Activated T-cell treated with anti-CD3 and anti-CD28 coated beads, Interleukin-2, amount 50 U/mL, for 72 hours (primary cell): ENCODE results near the gene SPTSSA. TPM values are rescaled to one million over a fixed set of nuclear protein-coding genes. Genes with fewer than 3 reads are reported as not detected.

Experiments
- ATAC-seq, 2 donors: fragments of 150-1000 bp; cut with Tn5 transposase; replicated peaks in 1 of 2; 2 replicates each; pipeline ENCODE4 v1.10.0; 2021; ENCODE audit warnings: moderate library complexity in 2 of 2, mild to moderate bottlenecking in 1 of 2
- DNase-seq, 2 donors: peaks; one replicate each; pipeline ENCODE4 v3.0.0; 2021 to 2022; ENCODE audit warnings: mixed read lengths in 1 of 2
- H3K27ac Mint-ChIP-seq: one replicate; pipeline ENCODE4 v1.8.0; 2022; ENCODE audit warnings: mild to moderate bottlenecking, moderate library complexity, mixed read lengths
- H3K27me3 Mint-ChIP-seq: one replicate; pipeline ENCODE4 v1.8.0; 2022; ENCODE audit warnings: low read depth, mixed read lengths
- H3K36me3 Mint-ChIP-seq, 2 donors: one replicate each; pipeline ENCODE4 v1.8.0; 2022; ENCODE audit warnings: mixed read lengths in 2 of 2, mild to moderate bottlenecking in 1 of 2; ENCODE audit not compliant: insufficient read depth in 2 of 2
- H3K4me1 Mint-ChIP-seq: one replicate; pipeline ENCODE4 v1.8.0; 2022; ENCODE audit warnings: low read depth, mixed read lengths
- H3K4me3 Mint-ChIP-seq, 2 donors: one replicate each; pipeline ENCODE4 v1.8.0; 2022; ENCODE audit warnings: mild to moderate bottlenecking in 2 of 2, mixed read lengths in 2 of 2, moderate library complexity in 2 of 2
- H3K9me3 Mint-ChIP-seq, 2 donors: one replicate each; pipeline ENCODE4 v1.8.0; 2022; ENCODE audit warnings: mixed read lengths in 2 of 2
- total RNA-seq, 2 donors: library from RNA; stranded (reverse); gene quantifications; one replicate each; pipeline ENCODE4 v1.2.3, GENCODE V29; 2022

Gene SPTSSA
- total RNA-seq, 2 donors from 2014 or later = 7.3 to 8.1 TPM

DNA sequence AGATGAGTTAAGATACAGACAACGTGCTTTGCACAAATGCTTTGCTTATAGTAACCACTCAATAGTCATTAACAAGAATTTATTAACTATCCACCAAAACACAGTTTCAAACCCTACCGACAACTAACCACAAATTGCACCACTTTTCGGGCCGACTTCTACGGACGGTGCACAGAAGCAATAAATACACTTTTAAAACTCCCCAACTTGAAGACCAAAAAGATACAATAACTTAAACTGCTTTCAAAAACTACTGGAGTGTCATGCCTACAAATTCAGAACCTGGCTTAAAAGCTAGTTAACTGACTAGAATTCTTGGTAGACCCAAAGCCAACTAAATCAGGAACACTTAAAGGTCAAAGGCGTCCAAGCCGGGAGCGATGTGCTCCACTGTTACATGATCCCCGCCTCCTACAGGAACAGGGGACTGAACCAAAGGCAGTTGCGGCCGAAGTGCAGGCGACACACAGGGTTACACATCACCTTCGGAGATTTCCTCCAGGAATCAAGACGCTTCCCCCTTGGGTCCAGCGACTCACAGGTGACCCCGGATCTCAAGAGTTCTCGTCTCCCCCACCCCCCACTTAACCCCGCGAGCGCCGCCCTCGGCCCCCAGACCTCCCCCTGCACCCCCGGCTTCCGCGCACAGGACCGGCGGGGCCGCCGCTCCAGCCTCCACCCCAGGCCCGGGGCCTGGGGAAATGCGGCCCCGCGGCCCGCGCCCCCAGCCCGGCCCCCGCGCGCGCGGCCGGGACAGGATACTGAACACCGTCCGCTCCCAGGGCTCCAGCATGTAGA lies 507 bp downstream of the SPTSSA start:
- Mint-ChIP-seq H3K4me3 (peak overlapping the region; percentile 85 to 94), H3K27ac (peak overlapping the region; percentile 81), H3K9me3 (no peaks in the 10 kb centered on the region), H3K36me3 (no peaks in the 10 kb centered on the region), H3K4me1 (peaks cover 16% of the 10 kb centered on the region), H3K27me3 (no peaks in the 10 kb centered on the region)
- ATAC-seq (peak; percentile 3 to 8), DNase-seq (peak in 1 of 2 donors; percentile 32)

DNA sequence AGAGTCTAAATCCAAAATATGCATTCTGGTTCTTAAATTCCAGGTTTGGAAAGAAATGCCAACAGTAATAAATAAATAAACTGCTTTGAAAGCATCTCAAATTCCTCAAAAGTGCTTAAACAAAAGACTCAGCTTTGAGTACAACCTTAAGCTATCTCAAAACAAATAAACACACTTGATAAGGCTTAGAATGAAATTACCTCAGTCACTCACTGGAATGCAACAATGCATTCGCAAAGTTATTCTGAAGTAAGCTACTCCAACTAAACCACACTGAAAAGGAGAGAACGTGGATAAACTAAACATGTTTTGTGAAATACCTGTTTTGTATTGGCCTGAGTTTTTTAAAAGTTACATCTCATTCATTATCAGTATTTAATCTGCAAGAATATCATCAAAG lies 1.2 kb downstream of the SPTSSA start:
- peak overlapping the region; percentile 81 for H3K27ac Mint-ChIP-seq
- H3K27me3 Mint-ChIP-seq = no peaks in the 10 kb centered on the region
- H3K4me3 Mint-ChIP-seq = peak overlapping the region; percentile 85 to 94
- H3K9me3 Mint-ChIP-seq = no peaks in the 10 kb centered on the region
- H3K4me1 Mint-ChIP-seq = peaks cover 16% of the 10 kb centered on the region
- no peaks in the 10 kb centered on the region for H3K36me3 Mint-ChIP-seq
- DNase-seq (no peak), ATAC-seq (no peak)

DNA sequence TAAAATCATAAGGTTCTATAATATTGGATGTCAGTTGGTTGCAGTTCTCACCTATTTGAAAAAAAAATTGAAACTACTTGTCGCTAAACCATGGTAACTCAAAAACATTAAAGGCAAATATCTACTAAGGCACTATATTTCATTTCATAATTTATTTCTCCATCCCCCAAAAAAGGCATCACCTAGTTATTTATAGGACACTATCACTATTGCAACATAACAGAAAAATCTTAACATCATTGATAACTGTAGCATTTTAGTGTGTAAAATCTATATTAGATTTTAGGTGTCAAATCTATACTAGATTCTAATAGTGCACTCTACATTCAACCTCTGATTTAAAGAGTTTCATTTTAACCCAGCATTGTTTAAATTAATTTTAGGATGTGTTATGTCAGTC lies 1.7 kb downstream of the SPTSSA start:
- peaks cover 16% of the 10 kb centered on the region for H3K4me1 Mint-ChIP-seq
- no peaks in the 10 kb centered on the region for H3K27me3 Mint-ChIP-seq
- ATAC-seq = no peak
- H3K36me3 Mint-ChIP-seq = no peaks in the 10 kb centered on the region
- DNase-seq = no peak
- no peak overlapping the region for H3K27ac Mint-ChIP-seq
- H3K9me3 Mint-ChIP-seq = no peaks in the 10 kb centered on the region
- H3K4me3 Mint-ChIP-seq = peak overlapping the region; percentile 85 to 94

DNA sequence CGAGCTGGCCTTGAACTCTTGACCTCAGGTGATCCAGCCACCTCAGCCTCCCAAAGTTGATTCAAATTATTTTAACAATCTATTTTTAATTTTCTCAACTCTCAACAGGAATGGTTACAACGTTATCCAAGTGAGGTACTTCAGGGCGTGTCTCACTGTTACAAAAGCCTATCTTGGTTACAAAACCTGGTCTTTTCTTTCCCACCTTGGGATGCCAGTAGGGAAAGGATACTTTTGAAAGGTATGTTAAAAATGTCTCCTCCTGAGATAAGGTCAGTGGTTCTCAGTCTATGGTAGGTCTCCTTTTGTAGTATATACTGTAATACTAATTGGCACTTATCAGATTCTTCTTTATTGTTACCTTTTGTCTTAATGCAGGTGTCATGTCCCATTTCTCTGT lies 4.9 kb downstream of the SPTSSA start:
- H3K27me3 Mint-ChIP-seq = no peaks in the 10 kb centered on the region
- H3K36me3 Mint-ChIP-seq = no peaks in the 10 kb centered on the region
- ATAC-seq (no peak), DNase-seq (no peak)
- no peak overlapping the region for H3K27ac Mint-ChIP-seq
- H3K4me3 Mint-ChIP-seq = no peak overlapping the region
- H3K9me3 Mint-ChIP-seq = no peaks in the 10 kb centered on the region
- peaks cover 16% of the 10 kb centered on the region for H3K4me1 Mint-ChIP-seq

DNA sequence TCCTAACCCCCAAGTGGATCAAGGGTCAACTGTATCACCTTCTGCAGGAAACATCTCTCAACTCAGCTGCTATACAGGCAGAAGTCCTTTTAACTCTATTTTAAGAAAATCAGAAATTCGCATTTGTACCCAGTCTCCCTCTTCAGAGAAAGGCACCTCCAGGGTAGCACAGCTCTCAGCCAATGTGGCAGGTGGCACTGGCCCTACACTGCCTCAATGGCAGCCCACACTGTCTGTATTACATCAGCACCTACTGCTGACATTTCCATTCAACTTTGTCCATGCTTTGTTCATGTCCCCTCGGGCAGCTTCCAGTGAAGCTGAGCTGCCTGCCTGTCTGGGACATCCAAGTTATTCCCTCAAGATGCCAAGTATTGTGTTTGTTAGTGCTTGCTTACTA lies 8.8 kb downstream of the SPTSSA start:
- no peak for ATAC-seq
- H3K36me3 Mint-ChIP-seq = peaks cover 0 to 2% of the 10 kb centered on the region in 2 donors

DNA sequence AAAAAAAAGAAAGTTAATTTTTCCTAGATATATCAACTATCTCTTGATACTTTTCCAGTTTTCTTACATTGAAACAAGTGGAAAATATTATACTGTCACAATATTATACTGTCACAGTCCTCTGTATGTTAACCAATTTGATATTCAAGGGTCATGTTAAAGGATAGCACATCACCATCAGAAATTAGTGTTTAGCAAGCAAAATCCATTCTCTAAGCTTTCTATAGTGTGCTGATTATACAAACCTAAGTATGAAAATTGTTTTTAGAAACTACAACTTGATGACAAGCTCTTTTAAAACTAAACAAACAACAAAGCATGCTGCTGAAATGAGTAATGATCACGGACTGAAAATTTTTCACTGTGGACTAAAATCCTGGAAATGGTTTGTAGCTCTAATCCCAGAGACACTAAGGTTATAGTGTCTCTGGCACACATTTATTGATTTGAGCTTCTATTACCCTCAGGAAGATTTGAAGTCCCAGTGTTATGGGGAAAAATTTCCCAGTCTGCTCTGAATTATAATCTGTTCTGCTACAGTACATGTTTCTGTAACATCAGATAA lies 9.7 kb downstream of the SPTSSA start:
- H3K27ac Mint-ChIP-seq = no peak overlapping the region

More for the DNA sequence above, 8.8 kb downstream of the SPTSSA start:
- H3K9me3 Mint-ChIP-seq = no peaks in the 10 kb centered on the region
- no peak overlapping the region for H3K4me3 Mint-ChIP-seq
- no peaks in the 10 kb centered on the region for H3K27me3 Mint-ChIP-seq
- DNase-seq = no peak
- H3K4me1 Mint-ChIP-seq = no peaks in the 10 kb centered on the region
- H3K27ac Mint-ChIP-seq = no peak overlapping the region

DNA sequence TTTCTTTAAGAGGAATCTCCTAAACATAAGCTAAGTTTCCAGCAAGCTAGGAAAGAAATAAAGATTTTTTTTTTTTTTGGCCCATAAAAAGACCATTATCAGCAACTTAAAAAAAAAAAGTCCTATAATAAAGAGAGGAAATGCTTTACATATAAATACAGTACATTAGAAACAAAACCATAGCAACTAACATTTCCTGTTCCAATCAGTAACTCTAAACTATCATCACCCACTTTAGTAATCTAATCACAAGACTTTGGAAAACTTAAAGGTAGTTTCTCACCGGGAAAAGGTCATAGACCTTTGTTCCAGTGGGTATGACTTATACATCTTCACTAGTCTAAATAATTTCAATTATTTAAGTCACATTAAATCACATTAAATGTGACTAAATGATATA lies 11.1 kb downstream of the SPTSSA start:
- Mint-ChIP-seq H3K4me1 (no peaks in the 10 kb centered on the region), H3K4me3 (no peak overlapping the region), H3K36me3 (peaks cover 0 to 2% of the 10 kb centered on the region in 2 donors), H3K27me3 (no peaks in the 10 kb centered on the region), H3K9me3 (no peaks in the 10 kb centered on the region), H3K27ac (no peak overlapping the region)
- no peak for DNase-seq
- no peak for ATAC-seq

More for the DNA sequence above, 9.7 kb downstream of the SPTSSA start:
- Mint-ChIP-seq H3K9me3 (no peaks in the 10 kb centered on the region), H3K27me3 (no peaks in the 10 kb centered on the region), H3K4me1 (no peaks in the 10 kb centered on the region), H3K36me3 (peaks cover 0 to 2% of the 10 kb centered on the region in 2 donors), H3K4me3 (no peak overlapping the region)
- DNase-seq = no peak
- ATAC-seq = no peak

DNA sequence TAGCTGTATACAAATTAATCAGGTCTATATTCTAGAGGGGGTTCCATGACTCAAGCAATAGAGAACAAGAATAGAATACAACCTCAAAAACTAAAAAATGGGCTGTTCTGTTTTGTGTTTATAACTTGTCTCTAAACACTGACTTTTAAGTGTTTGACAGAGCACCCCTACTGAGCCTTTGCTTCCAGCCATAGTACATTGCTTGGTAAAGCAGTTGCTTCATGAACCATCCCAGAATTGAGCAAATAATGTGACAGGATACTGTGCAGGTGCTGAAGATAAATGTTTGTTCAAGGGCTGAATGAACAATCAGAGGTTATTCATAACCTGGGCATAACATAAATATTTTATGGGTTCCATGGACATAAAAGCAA lies 11.5 kb downstream of the SPTSSA start:
- Mint-ChIP-seq H3K9me3 (no peaks in the 10 kb centered on the region), H3K4me1 (no peaks in the 10 kb centered on the region), H3K27me3 (no peaks in the 10 kb centered on the region), H3K4me3 (no peak overlapping the region), H3K27ac (no peak overlapping the region), H3K36me3 (peaks cover 0 to 2% of the 10 kb centered on the region in 2 donors)
- DNase-seq (no peak), ATAC-seq (no peak)

DNA sequence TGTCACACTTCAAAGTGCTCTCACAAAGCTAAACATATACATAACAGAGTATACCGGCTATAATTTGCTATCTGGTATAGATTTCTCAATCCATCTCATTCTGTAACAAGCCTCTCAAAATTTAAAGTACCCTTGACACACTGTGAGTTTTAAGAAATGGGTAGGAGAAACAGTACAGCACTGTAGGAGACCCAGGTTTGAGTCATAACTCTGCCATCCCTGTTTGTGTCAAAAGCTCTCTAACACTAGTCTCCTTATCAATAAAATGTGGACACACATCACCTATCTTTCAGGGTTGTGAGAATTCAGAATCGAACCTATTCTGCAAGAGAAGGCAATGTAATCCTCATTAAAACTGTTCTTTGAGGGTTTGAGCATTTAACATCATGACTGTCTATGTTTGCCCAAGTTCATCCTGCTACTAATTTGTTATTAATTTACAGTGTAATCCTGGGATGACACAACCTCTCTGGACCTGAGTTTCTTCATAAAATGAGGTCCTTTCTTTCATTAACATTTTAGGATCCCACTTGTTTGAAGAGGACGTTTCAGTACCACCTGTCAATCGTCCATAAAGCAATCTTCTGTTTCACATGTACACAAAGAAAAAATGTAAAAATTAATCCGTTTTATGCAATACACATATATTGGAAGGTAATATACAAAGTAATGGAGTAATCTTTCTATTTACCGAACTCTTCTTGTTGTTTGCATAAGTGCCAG lies 12.1 kb downstream of the SPTSSA start:
- no peak for DNase-seq
- Mint-ChIP-seq H3K4me1 (no peaks in the 10 kb centered on the region), H3K9me3 (no peaks in the 10 kb centered on the region), H3K27me3 (no peaks in the 10 kb centered on the region), H3K4me3 (no peak overlapping the region), H3K27ac (no peak overlapping the region), H3K36me3 (peaks cover 0 to 2% of the 10 kb centered on the region in 2 donors)
- no peak for ATAC-seq

DNA sequence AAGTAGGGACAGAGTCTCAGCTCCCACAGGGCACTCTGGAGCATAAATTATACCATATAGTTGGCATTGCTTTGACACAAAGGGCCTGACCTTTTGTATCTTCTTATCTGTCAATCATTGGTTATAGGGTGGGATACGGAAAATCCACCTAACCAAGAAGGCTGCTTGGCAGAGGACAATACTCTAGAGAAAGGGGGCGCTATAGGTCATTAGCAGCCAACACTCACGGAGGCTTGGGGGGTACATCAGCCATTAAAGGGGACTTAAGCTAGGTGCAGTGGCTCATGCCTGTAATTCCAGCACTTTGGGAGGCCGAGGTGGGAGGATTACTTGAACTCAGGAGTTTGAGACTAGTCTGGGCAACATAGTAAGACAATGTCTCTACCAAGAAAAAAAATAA lies 22.9 kb downstream of the SPTSSA start:
- H3K27ac Mint-ChIP-seq = no peak overlapping the region
- H3K36me3 Mint-ChIP-seq = peaks cover 0 to 3% of the 10 kb centered on the region in 2 donors
- ATAC-seq (no peak), DNase-seq (no peak)
- H3K4me1 Mint-ChIP-seq = no peaks in the 10 kb centered on the region
- peaks cover 0 to 3% of the 10 kb centered on the region in 2 donors for H3K9me3 Mint-ChIP-seq
- no peaks in the 10 kb centered on the region for H3K27me3 Mint-ChIP-seq
- H3K4me3 Mint-ChIP-seq = no peak overlapping the region

DNA sequence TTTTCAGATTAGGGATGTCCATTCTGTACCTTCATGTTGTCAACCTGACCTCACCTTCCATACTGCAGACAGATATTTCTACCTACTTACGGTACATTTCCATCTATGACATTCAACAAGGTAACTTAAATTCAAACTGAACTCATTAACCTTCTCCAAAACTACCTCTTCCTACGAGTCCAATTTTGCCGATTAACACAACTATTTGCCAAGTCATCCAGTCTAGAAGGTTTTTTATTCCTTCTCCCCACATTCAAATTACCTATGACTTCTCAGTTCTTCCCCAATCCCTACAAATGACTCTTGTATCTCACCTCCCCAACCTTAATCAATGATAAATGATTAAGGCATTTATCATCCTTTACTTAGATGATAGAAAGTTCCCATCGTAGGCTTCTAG lies 23.6 kb downstream of the SPTSSA start:
- Mint-ChIP-seq H3K36me3 (peaks cover 0 to 3% of the 10 kb centered on the region in 2 donors), H3K27me3 (no peaks in the 10 kb centered on the region), H3K4me1 (no peaks in the 10 kb centered on the region), H3K9me3 (peaks cover 0 to 3% of the 10 kb centered on the region in 2 donors), H3K27ac (no peak overlapping the region), H3K4me3 (no peak overlapping the region)
- ATAC-seq (no peak), DNase-seq (no peak)

DNA sequence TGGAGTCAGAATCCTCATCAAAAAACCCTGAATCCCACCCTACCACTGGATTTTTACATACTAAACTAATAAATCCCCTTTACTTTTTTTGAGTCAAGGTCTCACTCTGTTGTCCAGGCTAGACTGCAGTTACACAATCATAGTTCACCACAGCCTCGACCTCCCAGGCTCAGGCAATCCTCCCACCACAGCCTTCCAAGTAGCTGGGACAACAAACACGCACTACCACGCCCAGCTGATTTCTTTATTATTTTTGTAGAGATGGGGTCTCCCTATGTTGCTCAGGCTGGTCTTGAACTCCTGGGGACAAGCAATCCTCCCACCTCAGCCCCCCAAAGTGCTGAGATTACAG lies 24.3 kb downstream of the SPTSSA start:
- ATAC-seq (no peak), DNase-seq (no peak)
- no peak overlapping the region for H3K4me3 Mint-ChIP-seq
- H3K9me3 Mint-ChIP-seq = peaks cover 0 to 3% of the 10 kb centered on the region in 2 donors
- peaks cover 0 to 3% of the 10 kb centered on the region in 2 donors for H3K36me3 Mint-ChIP-seq
- H3K4me1 Mint-ChIP-seq = no peaks in the 10 kb centered on the region
- no peaks in the 10 kb centered on the region for H3K27me3 Mint-ChIP-seq
- H3K27ac Mint-ChIP-seq = no peak overlapping the region

DNA sequence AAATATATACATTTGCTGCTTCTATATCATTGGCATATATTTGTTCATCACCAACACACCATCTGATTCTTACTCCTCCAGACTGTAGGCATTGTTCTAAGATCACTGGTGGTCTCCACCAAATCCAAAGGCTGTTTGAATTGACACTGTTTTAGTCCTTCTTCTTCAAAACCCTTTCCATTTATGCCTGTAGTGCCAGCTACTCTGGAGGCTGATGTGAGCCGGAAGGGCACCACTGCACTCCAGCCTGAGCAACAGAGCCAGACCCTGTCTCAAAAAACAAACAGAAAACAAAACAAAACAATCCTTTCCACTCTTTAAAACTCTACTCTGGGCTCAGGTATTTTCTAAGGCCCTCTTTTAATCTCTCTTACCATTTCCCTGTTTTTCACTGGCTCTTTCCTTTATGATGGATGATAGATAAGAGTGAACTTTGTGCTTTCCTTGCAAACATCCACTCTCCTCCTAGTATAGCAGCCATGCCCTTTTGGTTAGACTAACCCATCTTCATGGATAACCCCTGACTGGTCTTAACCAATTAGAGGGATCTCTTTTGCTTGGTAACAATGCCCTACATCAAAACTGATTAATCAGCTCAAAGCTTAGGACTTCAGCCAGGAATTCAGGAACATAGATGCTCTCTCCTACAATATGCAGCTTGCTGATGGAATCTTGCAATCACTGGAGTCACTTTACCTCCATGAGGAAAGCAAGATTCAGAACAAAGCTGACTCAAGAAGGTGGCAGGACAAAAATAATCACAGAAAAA lies 24.9 kb downstream of the SPTSSA start:
- peaks cover 0 to 2% of the 10 kb centered on the region in 2 donors for H3K9me3 Mint-ChIP-seq
- no peak for DNase-seq
- no peak overlapping the region for H3K4me3 Mint-ChIP-seq
- no peak for ATAC-seq
- no peaks in the 10 kb centered on the region for H3K4me1 Mint-ChIP-seq
- peaks cover 0 to 3% of the 10 kb centered on the region in 2 donors for H3K36me3 Mint-ChIP-seq
- no peak overlapping the region for H3K27ac Mint-ChIP-seq
- no peaks in the 10 kb centered on the region for H3K27me3 Mint-ChIP-seq
